ENCODE data around the gene RFWD3.

- TF ChIP-seq CTCF (conservative IDR thresholded peaks at IDR 0.05; ENCODE audit: low read depth, low read length) (no peak), EZH2 (IDR thresholded peaks at IDR 0.05; ENCODE audit: borderline replicate concordance, low read depth, low read length, poor library complexity, severe bottlenecking) (no peak)
These were observed 11.2 kb upstream of the RFWD3 start for GRCh38 chr16:74677868-74678267.

Data from A673 (cell line).